HepG2 (cell line): Measurements from ENCODE around the gene RPL36. TPM values are rescaled to one million over a fixed set of nuclear protein-coding genes. Genes with fewer than 3 reads are reported as not detected.

ENCODE experiments used
- CCAR2 ChIP-seq: fragments of 200-400 bp; formaldehyde crosslinking; optimal IDR thresholded peaks from 2 replicates; pipeline ENCODE3; 2018; ENCODE audit warnings: low read depth, mild to moderate bottlenecking, low read length, moderate library complexity
- FIP1L1 ChIP-seq: fragments of 200-400 bp; formaldehyde crosslinking; IDR thresholded peaks from 2 replicates; pipeline ENCODE4 v1.6.1; 2018; ENCODE audit warnings: low read depth, mild to moderate bottlenecking, low read length, moderate library complexity, borderline replicate concordance; ENCODE audit not compliant: insufficient read depth
- FOSL1 ChIP-seq: sonication (generic); formaldehyde crosslinking; IDR thresholded peaks from 2 replicates; pipeline ENCODE4 v1.9.0; 2021; ENCODE audit warnings: missing genetic modification reagents, borderline replicate concordance
- GTF3A ChIP-seq: sonication (generic); formaldehyde crosslinking; conservative IDR thresholded peaks from 2 replicates; pipeline ENCODE4 v1.4.0; 2020; ENCODE audit warnings: mild to moderate bottlenecking, missing genetic modification reagents
- IRF2 ChIP-seq: IDR thresholded peaks from 2 replicates; pipeline ENCODE4 v1.6.1; 2018; ENCODE audit warnings: missing genetic modification reagents, missing compliant biosample characterization
- NCOA5 ChIP-seq: sonication (generic); formaldehyde crosslinking; IDR thresholded peaks from 2 replicates; pipeline ENCODE4 v1.4.0; 2020; ENCODE audit warnings: missing genetic modification reagents
- NFE2L2 ChIP-seq: fragments of 150-350 bp; IDR thresholded peaks from 2 replicates; pipeline ENCODE4 v1.6.1; 2014; ENCODE audit warnings: low read length
- PCBP2 ChIP-seq: fragments of 200-400 bp; formaldehyde crosslinking; optimal IDR thresholded peaks from 2 replicates; pipeline ENCODE3; 2018; ENCODE audit warnings: low read length, low read depth; ENCODE audit not compliant: poor library complexity, severe bottlenecking
- POGZ ChIP-seq: sonication (generic); formaldehyde crosslinking; IDR thresholded peaks from 2 replicates; pipeline ENCODE4 v1.4.0; 2020; ENCODE audit warnings: mild to moderate bottlenecking, missing genetic modification reagents
- REPIN1 ChIP-seq: sonication (generic); formaldehyde crosslinking; IDR thresholded peaks from 2 replicates; pipeline ENCODE4 v1.8.0; 2022; ENCODE audit warnings: missing genetic modification reagents, low read depth, mild to moderate bottlenecking, borderline replicate concordance
- TAF1 ChIP-seq: sonication (generic); formaldehyde crosslinking; IDR thresholded peaks from 2 replicates; pipeline ENCODE4 v1.4.0; 2020; ENCODE audit warnings: missing genetic modification reagents
- ZNF891 ChIP-seq: sonication (generic); formaldehyde crosslinking; IDR thresholded peaks from 2 replicates; pipeline ENCODE4 v1.5.0; 2020; ENCODE audit warnings: mild to moderate bottlenecking, missing genetic modification reagents
- polyA plus RNA-seq, 8 experiments: library from polyadenylated mRNA; depleted of rRNA in 3 of 8; stranded (reverse) in 7 of 8; unstranded in 1 of 8; fragments of >200 nt; fragmentation: Illumina TruSeq in 4 of 8; extraction: Trizol in 4 of 8; gene quantifications; 2 replicates each; pipeline versions ENCODE4 v1.2.1 to v1.2.3, GENCODE V29; 2011 to 2016; ENCODE audit warnings: low read depth in 4 of 8, missing spikeins in 1 of 8, mixed read lengths in 1 of 8; ENCODE audit not compliant: insufficient read depth in 1 of 8
- total RNA-seq, 5 experiments: library from RNA; depleted of rRNA; stranded (reverse); fragments of >200 nt; fragmentation: Illumina TruSeq; extraction: Trizol; gene quantifications; 2 replicates each; pipeline ENCODE4 v1.2.3, GENCODE V29; 2016; ENCODE audit warnings: low read depth in 1 of 5
- TF ChIP-seq, protein P1 (sequence below): sonication (generic); formaldehyde crosslinking; IDR thresholded peaks from 2 replicates; pipeline ENCODE4; 2020; ENCODE audit warnings: missing genetic modification reagents, mild to moderate bottlenecking, borderline replicate concordance
- TF ChIP-seq, protein P2 (sequence below): sonication (generic); formaldehyde crosslinking; IDR thresholded peaks from 2 replicates; pipeline ENCODE4 v1.4.0; 2020; ENCODE audit warnings: missing genetic modification reagents
- TF ChIP-seq, protein P3 (sequence below): sonication (generic); formaldehyde crosslinking; IDR thresholded peaks from 2 replicates; pipeline ENCODE4 v1.5.1; 2020; ENCODE audit warnings: mild to moderate bottlenecking, missing genetic modification reagents, moderate library complexity
- TF ChIP-seq, protein P4 (sequence below): sonication (generic); formaldehyde crosslinking; IDR thresholded peaks from 2 replicates; pipeline ENCODE4 v1.9.0; 2022; ENCODE audit warnings: missing genetic modification reagents, mild to moderate bottlenecking, borderline replicate concordance
- TF ChIP-seq, protein P5 (sequence below): sonication (generic); formaldehyde crosslinking; IDR thresholded peaks from 2 replicates; pipeline ENCODE4 v1.9.0; 2021; ENCODE audit warnings: missing genetic modification reagents, mild to moderate bottlenecking, borderline replicate concordance
- TF ChIP-seq, protein P6 (sequence below): sonication (generic); formaldehyde crosslinking; IDR thresholded peaks from 2 replicates; pipeline ENCODE4 v1.5.1; 2020; ENCODE audit warnings: mild to moderate bottlenecking, missing genetic modification reagents, borderline replicate concordance

RPL36 gene
- total and polyA plus RNA-seq, 2 of the 13 experiments (the other 11 are each of a cell fraction or from before 2014, with no cell fraction given): 706 to 740 TPM

DNA sequence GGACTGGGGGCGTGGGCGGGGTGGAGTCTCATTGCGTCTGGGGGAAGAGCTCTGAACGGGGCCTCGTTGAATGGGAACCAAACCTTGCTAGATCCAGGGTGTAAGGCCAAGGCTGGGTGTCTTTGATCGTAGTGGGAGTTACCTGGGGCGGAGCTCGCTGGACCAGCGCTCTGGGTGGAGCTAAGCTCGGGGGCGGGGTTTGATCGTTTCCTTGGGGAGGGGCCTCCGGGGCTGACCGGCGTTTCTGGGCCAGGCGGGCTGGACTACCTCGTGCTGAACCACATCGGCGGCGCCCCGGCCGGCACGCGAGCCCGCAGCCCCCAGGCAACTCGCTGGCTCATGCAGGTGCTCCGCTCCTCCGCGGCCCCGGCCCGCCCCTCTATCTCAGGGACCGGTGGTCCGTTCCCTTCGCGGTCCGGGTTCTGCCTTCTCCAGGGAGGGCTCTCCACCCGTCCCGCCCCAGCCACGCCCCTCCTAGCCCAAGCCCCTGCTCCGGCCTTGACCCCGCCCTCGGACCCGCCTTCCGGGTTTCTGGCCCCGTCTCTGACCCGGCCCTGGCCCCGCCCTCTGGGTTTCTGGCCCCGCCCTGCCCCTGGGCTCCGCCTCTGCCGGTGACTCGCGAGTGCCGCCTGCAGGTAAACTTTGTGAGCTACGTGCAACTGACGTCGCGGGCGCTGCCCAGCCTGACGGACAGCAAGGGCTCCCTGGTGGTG, 3.3 kb upstream of the RPL36 start (continued):
- TF ChIP-seq ZNF891 (CRISPR knock-in tag): 0 out of 2 replicates have a peak, but pooled peaks have one; percentile 61
- TF ChIP-seq FOSL1 (CRISPR knock-in tag): no peak
- TF ChIP-seq, protein P1, sequence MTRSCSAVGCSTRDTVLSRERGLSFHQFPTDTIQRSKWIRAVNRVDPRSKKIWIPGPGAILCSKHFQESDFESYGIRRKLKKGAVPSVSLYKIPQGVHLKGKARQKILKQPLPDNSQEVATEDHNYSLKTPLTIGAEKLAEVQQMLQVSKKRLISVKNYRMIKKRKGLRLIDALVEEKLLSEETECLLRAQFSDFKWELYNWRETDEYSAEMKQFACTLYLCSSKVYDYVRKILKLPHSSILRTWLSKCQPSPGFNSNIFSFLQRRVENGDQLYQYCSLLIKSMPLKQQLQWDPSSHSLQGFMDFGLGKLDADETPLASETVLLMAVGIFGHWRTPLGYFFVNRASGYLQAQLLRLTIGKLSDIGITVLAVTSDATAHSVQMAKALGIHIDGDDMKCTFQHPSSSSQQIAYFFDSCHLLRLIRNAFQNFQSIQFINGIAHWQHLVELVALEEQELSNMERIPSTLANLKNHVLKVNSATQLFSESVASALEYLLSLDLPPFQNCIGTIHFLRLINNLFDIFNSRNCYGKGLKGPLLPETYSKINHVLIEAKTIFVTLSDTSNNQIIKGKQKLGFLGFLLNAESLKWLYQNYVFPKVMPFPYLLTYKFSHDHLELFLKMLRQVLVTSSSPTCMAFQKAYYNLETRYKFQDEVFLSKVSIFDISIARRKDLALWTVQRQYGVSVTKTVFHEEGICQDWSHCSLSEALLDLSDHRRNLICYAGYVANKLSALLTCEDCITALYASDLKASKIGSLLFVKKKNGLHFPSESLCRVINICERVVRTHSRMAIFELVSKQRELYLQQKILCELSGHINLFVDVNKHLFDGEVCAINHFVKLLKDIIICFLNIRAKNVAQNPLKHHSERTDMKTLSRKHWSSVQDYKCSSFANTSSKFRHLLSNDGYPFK (CRISPR knock-in tag): peak; percentile 61
- no peak for TF ChIP-seq IRF2
- TF ChIP-seq, protein P2, sequence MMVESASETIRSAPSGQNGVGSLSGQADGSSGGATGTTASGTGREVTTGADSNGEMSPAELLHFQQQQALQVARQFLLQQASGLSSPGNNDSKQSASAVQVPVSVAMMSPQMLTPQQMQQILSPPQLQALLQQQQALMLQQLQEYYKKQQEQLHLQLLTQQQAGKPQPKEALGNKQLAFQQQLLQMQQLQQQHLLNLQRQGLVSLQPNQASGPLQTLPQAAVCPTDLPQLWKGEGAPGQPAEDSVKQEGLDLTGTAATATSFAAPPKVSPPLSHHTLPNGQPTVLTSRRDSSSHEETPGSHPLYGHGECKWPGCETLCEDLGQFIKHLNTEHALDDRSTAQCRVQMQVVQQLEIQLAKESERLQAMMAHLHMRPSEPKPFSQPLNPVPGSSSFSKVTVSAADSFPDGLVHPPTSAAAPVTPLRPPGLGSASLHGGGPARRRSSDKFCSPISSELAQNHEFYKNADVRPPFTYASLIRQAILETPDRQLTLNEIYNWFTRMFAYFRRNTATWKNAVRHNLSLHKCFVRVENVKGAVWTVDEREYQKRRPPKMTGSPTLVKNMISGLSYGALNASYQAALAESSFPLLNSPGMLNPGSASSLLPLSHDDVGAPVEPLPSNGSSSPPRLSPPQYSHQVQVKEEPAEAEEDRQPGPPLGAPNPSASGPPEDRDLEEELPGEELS (CRISPR knock-in tag): no peak; the same call in 1 of the 2 replicates
- TF ChIP-seq, protein P3, sequence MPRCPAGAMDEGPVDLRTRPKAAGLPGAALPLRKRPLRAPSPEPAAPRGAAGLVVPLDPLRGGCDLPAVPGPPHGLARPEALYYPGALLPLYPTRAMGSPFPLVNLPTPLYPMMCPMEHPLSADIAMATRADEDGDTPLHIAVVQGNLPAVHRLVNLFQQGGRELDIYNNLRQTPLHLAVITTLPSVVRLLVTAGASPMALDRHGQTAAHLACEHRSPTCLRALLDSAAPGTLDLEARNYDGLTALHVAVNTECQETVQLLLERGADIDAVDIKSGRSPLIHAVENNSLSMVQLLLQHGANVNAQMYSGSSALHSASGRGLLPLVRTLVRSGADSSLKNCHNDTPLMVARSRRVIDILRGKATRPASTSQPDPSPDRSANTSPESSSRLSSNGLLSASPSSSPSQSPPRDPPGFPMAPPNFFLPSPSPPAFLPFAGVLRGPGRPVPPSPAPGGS: 0 out of 2 replicates have a peak, but pooled peaks have one; percentile 4
- TF ChIP-seq CCAR2: no peak
- TF ChIP-seq GTF3A (CRISPR knock-in tag): no peak
- TF ChIP-seq NCOA5 (CRISPR knock-in tag): no peak
- TF ChIP-seq, protein P4, sequence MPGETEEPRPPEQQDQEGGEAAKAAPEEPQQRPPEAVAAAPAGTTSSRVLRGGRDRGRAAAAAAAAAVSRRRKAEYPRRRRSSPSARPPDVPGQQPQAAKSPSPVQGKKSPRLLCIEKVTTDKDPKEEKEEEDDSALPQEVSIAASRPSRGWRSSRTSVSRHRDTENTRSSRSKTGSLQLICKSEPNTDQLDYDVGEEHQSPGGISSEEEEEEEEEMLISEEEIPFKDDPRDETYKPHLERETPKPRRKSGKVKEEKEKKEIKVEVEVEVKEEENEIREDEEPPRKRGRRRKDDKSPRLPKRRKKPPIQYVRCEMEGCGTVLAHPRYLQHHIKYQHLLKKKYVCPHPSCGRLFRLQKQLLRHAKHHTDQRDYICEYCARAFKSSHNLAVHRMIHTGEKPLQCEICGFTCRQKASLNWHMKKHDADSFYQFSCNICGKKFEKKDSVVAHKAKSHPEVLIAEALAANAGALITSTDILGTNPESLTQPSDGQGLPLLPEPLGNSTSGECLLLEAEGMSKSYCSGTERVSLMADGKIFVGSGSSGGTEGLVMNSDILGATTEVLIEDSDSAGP (CRISPR knock-in tag): no peak; the same call in 1 of the 2 replicates
- TF ChIP-seq FIP1L1: no peak
- TF ChIP-seq NFE2L2: no peak
- no peak for TF ChIP-seq REPIN1 (CRISPR knock-in tag)
- TF ChIP-seq POGZ (CRISPR knock-in tag): peak; percentile 31; the same call in 1 of the 2 replicates
- TF ChIP-seq, protein P5, sequence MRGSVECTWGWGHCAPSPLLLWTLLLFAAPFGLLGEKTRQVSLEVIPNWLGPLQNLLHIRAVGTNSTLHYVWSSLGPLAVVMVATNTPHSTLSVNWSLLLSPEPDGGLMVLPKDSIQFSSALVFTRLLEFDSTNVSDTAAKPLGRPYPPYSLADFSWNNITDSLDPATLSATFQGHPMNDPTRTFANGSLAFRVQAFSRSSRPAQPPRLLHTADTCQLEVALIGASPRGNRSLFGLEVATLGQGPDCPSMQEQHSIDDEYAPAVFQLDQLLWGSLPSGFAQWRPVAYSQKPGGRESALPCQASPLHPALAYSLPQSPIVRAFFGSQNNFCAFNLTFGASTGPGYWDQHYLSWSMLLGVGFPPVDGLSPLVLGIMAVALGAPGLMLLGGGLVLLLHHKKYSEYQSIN (CRISPR knock-in tag): no peak
- no peak for TF ChIP-seq TAF1 (CRISPR knock-in tag)
- TF ChIP-seq, protein P6, sequence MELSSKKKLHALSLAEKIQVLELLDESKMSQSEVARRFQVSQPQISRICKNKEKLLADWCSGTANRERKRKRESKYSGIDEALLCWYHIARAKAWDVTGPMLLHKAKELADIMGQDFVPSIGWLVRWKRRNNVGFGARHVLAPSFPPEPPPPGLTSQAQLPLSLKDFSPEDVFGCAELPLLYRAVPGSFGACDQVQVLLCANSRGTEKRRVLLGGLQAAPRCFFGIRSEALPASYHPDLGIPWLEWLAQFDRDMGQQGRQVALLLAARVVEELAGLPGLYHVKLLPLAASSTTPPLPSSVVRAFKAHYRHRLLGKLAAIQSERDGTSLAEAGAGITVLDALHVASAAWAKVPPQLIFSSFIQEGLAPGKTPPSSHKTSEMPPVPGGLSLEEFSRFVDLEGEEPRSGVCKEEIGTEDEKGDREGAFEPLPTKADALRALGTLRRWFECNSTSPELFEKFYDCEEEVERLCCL (CRISPR knock-in tag): no peak
- no peak for TF ChIP-seq PCBP2
